Ovary (tissue), 3 donors: ENCODE results near the gene WDFY4.

Experiments used
- POLR2A ChIP-seq: fragments of 450-650 bp; IDR thresholded peaks from one replicate; pipeline ENCODE4 v1.6.1; 2017; ENCODE audit warnings: antibody characterized with exemption, mild to moderate bottlenecking, moderate library complexity
- TF ChIP-seq, protein P1 (sequence below), 3 donors: fragments of 450-650 bp in 2 of 3; fragments of 200-600 bp in 1 of 3; IDR thresholded peaks; one replicate each; pipeline versions ENCODE4 v1.5.1 to v1.8.0; 2016 to 2022; ENCODE audit warnings: antibody characterized with exemption in 3 of 3, mild to moderate bottlenecking in 1 of 3
- donor health status: DM: no; HTN: no; CAD: no.

DNA sequence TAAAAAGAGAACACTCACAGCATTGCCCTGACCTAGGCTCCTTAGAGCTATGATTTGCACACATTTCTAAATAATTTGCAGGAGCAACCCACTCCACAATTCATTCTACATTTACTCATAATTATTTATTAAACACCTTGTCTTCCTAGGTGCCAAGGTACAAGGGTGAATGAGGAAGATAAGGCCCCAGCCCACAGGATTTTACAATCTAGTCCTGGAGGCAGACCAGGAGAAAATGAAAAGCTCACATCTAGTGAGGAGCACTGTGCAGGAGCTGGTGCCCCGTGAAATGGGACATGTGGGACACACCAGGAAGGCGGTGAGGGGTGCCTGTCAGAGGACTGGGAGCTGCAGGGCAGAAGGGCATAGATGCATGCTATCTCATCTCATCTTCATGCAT lies 314.7 kb downstream of the WDFY4 start:
- TF ChIP-seq, protein P1, sequence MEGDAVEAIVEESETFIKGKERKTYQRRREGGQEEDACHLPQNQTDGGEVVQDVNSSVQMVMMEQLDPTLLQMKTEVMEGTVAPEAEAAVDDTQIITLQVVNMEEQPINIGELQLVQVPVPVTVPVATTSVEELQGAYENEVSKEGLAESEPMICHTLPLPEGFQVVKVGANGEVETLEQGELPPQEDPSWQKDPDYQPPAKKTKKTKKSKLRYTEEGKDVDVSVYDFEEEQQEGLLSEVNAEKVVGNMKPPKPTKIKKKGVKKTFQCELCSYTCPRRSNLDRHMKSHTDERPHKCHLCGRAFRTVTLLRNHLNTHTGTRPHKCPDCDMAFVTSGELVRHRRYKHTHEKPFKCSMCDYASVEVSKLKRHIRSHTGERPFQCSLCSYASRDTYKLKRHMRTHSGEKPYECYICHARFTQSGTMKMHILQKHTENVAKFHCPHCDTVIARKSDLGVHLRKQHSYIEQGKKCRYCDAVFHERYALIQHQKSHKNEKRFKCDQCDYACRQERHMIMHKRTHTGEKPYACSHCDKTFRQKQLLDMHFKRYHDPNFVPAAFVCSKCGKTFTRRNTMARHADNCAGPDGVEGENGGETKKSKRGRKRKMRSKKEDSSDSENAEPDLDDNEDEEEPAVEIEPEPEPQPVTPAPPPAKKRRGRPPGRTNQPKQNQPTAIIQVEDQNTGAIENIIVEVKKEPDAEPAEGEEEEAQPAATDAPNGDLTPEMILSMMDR (IDR thresholded peaks at IDR 0.05): no peak
- no peak for TF ChIP-seq POLR2A
